Ishikawa (cell line): ENCODE data around the gene PTPN12.

Experiments
- CEBPB ChIP-seq: IDR thresholded peaks from 2 replicates; pipeline ENCODE4 v1.6.1; 2012
- CREB1 ChIP-seq: IDR thresholded peaks from 2 replicates; pipeline ENCODE4 v1.6.1; 2012; ENCODE audit warnings: low read depth
- EGR1 ChIP-seq: IDR thresholded peaks from 2 replicates; pipeline ENCODE4 v1.6.1; 2012
- EP300 ChIP-seq: IDR thresholded peaks from 2 replicates; pipeline ENCODE4 v1.6.1; 2012; ENCODE audit warnings: borderline replicate concordance
- FOXM1 ChIP-seq: IDR thresholded peaks from 2 replicates; pipeline ENCODE4 v1.6.1; 2012; ENCODE audit warnings: low read depth, borderline replicate concordance
- NFIC ChIP-seq: IDR thresholded peaks from 2 replicates; pipeline ENCODE4 v1.6.1; 2012
- RAD21 ChIP-seq: IDR thresholded peaks from 2 replicates; pipeline ENCODE4 v1.6.1; 2012; ENCODE audit warnings: low read depth
- TAF1 ChIP-seq: IDR thresholded peaks from 2 replicates; pipeline ENCODE4 v1.6.1; 2012; ENCODE audit warnings: low read depth, mild to moderate bottlenecking
- TCF12 ChIP-seq: IDR thresholded peaks from 2 replicates; pipeline ENCODE4 v1.6.1; 2012; ENCODE audit warnings: low read depth
- TEAD4 ChIP-seq: IDR thresholded peaks from 2 replicates; pipeline ENCODE4 v1.6.1; 2012
- YY1 ChIP-seq: IDR thresholded peaks from 2 replicates; pipeline ENCODE4 v1.6.1; 2012; ENCODE audit warnings: low read depth
- ZBTB7A ChIP-seq: IDR thresholded peaks from 2 replicates; pipeline ENCODE4 v1.6.1; 2012; ENCODE audit warnings: low read depth
- TF ChIP-seq, protein P1 (sequence below): IDR thresholded peaks from 2 replicates; pipeline ENCODE4 v1.6.1; 2012; ENCODE audit warnings: low read depth, mild to moderate bottlenecking
- TF ChIP-seq, protein P2 (sequence below): IDR thresholded peaks from 2 replicates; pipeline ENCODE4 v1.6.1; 2012
- TF ChIP-seq, protein P3 (sequence below): IDR thresholded peaks from 2 replicates; pipeline ENCODE4 v1.6.1; 2012

Gene PTPN12

DNA sequence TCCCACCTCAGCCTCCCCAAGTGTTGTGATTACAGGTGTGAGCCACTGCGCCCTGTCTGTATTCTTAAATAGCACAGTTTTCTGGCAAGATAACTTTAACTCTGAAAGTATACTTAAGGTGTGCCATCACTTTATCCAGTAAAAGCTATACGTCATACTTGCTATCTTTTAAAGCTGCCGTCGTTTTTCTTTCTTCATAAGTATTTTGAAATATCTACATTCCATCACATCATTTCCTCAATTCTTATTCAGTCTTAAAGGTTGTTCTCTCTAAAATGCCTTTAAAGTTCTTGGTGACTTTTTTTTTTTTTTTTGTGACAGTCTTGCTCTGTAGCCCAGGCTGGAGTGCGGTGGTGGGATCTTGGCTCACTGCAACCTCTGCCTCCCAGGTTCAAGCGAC is 34.7 kb downstream of the PTPN12 start:
- no peak for TF ChIP-seq RAD21

DNA sequence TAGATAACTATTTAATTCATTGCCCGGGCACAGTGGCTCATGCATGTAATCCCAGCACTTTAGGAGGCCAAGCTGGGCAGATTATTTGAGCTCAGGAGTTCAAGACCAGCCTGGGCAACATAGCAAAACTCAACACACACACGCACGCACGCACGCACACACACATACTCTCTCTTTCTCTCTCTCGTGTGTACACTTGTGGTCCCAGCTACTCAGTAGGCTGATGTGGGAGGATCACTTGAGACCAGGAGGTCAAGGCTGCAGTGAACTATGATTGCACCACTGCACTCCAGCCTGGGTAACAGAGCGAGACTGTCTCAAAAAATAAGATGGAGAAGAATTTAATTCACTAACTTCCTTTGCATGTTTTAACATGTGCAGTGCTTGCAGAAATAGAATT is 38.1 kb downstream of the PTPN12 start:
- TF ChIP-seq TEAD4 (no peak), CEBPB (no peak), ZBTB7A (no peak), EGR1 (no peak), TAF1 (no peak), YY1 (no peak), EP300 (no peak), FOXM1 (no peak), CREB1 (no peak), RAD21 (no peak), NFIC (no peak), TCF12 (no peak)
- TF ChIP-seq, protein P1, sequence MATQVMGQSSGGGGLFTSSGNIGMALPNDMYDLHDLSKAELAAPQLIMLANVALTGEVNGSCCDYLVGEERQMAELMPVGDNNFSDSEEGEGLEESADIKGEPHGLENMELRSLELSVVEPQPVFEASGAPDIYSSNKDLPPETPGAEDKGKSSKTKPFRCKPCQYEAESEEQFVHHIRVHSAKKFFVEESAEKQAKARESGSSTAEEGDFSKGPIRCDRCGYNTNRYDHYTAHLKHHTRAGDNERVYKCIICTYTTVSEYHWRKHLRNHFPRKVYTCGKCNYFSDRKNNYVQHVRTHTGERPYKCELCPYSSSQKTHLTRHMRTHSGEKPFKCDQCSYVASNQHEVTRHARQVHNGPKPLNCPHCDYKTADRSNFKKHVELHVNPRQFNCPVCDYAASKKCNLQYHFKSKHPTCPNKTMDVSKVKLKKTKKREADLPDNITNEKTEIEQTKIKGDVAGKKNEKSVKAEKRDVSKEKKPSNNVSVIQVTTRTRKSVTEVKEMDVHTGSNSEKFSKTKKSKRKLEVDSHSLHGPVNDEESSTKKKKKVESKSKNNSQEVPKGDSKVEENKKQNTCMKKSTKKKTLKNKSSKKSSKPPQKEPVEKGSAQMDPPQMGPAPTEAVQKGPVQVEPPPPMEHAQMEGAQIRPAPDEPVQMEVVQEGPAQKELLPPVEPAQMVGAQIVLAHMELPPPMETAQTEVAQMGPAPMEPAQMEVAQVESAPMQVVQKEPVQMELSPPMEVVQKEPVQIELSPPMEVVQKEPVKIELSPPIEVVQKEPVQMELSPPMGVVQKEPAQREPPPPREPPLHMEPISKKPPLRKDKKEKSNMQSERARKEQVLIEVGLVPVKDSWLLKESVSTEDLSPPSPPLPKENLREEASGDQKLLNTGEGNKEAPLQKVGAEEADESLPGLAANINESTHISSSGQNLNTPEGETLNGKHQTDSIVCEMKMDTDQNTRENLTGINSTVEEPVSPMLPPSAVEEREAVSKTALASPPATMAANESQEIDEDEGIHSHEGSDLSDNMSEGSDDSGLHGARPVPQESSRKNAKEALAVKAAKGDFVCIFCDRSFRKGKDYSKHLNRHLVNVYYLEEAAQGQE, result no peak
- TF ChIP-seq, protein P2, sequence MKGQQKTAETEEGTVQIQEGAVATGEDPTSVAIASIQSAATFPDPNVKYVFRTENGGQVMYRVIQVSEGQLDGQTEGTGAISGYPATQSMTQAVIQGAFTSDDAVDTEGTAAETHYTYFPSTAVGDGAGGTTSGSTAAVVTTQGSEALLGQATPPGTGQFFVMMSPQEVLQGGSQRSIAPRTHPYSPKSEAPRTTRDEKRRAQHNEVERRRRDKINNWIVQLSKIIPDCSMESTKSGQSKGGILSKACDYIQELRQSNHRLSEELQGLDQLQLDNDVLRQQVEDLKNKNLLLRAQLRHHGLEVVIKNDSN, result no peak
- TF ChIP-seq, protein P3, sequence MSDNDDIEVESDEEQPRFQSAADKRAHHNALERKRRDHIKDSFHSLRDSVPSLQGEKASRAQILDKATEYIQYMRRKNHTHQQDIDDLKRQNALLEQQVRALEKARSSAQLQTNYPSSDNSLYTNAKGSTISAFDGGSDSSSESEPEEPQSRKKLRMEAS, result no peak

DNA sequence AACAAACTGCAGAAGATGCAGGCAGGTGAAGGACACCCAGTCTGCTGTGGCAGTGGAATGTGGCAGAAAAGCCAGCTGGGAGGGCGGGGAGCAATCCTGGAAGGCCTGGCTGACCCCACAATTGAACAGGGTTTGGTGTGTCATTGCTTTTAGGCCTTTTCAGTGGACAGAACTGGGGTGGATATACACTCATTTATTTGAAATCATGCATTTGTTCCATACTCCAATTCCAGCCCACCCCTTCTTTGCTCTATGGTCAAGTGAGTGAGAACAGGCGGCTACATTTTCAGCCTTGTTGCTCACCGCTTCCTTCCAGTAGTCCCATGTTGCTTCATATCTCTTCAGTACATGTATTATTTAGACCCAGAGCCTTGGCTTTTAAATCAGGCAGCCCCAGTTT is 39.8 kb downstream of the PTPN12 start:
- TF ChIP-seq FOXM1 (no peak), TEAD4 (no peak), TCF12 (no peak), CREB1 (no peak), EP300 (no peak), TAF1 (no peak), ZBTB7A (no peak), EGR1 (no peak), NFIC (no peak), YY1 (no peak), RAD21 (no peak), CEBPB (no peak)
- TF ChIP-seq, protein P1, result no peak
- TF ChIP-seq, protein P3, result no peak
- TF ChIP-seq, protein P2, result no peak

DNA sequence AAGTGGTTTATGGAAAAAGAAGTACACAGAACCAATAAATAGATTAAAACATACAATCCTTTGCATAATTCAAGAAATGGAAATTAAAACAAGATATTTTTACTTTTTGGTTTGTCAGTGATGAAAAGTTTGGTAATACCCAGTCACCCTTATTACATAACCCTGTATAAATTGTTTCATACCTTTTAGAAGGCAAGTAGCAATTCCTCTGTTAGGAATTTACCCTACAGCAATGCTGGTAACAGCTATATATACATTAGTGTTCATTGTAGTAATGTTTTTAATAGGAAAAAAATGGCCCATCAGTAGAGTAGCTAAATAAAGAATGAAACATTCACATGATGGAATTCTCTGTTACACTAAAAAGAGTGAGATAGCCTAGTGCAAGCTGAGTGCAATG is 42.7 kb downstream of the PTPN12 start:
- TF ChIP-seq, protein P2, result no peak
- TF ChIP-seq TAF1, result no peak
- TF ChIP-seq EGR1, result no peak
- TF ChIP-seq EP300, result no peak
- TF ChIP-seq ZBTB7A, result no peak
- TF ChIP-seq YY1, result no peak
- TF ChIP-seq, protein P1, result no peak
- TF ChIP-seq CEBPB, result no peak
- no peak for TF ChIP-seq TEAD4
